ENCODE results near the gene CLDN9.

DNA sequence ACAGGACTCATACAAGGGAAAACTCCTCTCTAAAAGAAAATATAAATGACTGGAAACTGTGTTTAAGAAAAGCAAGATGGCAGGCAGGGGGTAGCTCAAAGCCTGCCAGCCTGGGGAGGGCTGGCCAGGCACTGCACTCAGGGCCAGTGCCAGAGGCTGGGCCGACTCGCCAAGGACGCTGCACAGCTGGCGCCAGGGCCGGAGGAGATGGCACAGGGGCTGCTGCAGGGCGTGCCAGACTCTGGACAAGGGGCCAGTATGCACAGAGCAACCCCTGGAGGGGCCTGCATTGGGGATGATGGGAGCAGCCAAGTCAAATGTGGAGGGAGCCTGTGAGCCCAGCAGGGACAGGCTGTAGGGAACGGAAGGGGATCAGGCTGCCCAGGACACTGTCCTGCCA lies 36.5 kb upstream of the CLDN9 start:
- TF ChIP-seq, protein P1, sequence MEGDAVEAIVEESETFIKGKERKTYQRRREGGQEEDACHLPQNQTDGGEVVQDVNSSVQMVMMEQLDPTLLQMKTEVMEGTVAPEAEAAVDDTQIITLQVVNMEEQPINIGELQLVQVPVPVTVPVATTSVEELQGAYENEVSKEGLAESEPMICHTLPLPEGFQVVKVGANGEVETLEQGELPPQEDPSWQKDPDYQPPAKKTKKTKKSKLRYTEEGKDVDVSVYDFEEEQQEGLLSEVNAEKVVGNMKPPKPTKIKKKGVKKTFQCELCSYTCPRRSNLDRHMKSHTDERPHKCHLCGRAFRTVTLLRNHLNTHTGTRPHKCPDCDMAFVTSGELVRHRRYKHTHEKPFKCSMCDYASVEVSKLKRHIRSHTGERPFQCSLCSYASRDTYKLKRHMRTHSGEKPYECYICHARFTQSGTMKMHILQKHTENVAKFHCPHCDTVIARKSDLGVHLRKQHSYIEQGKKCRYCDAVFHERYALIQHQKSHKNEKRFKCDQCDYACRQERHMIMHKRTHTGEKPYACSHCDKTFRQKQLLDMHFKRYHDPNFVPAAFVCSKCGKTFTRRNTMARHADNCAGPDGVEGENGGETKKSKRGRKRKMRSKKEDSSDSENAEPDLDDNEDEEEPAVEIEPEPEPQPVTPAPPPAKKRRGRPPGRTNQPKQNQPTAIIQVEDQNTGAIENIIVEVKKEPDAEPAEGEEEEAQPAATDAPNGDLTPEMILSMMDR (IDR thresholded peaks at IDR 0.05; ENCODE audit: poor library complexity): no peak
- no peak for TF ChIP-seq EZH2 (IDR thresholded peaks at IDR 0.05; ENCODE audit: borderline replicate concordance)
